ENCODE measurements around the gene ETS2.

Gene ETS2

DNA sequence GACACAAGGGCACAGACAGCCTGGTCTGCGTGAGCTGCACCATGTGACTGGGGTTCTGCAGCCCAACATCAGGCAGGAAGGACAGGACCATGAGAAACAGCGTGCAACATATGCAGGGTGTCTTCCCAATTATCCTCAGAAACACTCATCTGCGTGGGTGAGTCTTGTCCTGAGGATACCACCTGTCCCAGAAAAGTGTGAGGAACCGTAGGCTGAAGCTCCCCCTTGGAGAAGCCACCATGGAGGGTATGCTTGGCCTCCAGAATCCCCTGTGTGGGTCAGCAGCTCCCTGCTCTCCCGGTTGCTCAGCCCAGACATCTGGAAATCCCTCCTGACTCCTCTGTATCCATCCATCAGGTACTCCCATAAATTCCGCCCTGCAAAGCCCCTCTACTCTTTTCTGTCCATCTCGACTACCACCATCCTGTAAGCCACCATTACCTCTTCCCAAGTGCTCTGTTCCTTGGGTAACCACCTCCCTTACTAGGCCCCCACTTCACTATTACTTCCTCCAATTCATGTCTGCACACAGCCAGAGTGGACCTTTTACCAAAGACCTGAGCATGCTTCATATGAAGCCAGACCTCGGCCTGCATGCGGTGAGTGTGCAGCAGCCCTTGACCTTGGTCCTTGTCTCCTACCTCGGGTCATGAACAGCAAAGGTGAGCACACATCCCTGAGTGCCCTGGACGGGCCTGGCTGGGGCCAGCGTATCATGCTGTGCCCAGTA, 33.0 kb downstream of the ETS2 start:
- TF ChIP-seq, protein P1, sequence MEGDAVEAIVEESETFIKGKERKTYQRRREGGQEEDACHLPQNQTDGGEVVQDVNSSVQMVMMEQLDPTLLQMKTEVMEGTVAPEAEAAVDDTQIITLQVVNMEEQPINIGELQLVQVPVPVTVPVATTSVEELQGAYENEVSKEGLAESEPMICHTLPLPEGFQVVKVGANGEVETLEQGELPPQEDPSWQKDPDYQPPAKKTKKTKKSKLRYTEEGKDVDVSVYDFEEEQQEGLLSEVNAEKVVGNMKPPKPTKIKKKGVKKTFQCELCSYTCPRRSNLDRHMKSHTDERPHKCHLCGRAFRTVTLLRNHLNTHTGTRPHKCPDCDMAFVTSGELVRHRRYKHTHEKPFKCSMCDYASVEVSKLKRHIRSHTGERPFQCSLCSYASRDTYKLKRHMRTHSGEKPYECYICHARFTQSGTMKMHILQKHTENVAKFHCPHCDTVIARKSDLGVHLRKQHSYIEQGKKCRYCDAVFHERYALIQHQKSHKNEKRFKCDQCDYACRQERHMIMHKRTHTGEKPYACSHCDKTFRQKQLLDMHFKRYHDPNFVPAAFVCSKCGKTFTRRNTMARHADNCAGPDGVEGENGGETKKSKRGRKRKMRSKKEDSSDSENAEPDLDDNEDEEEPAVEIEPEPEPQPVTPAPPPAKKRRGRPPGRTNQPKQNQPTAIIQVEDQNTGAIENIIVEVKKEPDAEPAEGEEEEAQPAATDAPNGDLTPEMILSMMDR (conservative IDR thresholded peaks at IDR 0.05; ENCODE audit: low read length): no peak
- DNase-seq (ENCODE audit: low read depth): no peak
- no peak overlapping the region for H3K4me3 ChIP-seq (ENCODE audit: low read length)

DNA sequence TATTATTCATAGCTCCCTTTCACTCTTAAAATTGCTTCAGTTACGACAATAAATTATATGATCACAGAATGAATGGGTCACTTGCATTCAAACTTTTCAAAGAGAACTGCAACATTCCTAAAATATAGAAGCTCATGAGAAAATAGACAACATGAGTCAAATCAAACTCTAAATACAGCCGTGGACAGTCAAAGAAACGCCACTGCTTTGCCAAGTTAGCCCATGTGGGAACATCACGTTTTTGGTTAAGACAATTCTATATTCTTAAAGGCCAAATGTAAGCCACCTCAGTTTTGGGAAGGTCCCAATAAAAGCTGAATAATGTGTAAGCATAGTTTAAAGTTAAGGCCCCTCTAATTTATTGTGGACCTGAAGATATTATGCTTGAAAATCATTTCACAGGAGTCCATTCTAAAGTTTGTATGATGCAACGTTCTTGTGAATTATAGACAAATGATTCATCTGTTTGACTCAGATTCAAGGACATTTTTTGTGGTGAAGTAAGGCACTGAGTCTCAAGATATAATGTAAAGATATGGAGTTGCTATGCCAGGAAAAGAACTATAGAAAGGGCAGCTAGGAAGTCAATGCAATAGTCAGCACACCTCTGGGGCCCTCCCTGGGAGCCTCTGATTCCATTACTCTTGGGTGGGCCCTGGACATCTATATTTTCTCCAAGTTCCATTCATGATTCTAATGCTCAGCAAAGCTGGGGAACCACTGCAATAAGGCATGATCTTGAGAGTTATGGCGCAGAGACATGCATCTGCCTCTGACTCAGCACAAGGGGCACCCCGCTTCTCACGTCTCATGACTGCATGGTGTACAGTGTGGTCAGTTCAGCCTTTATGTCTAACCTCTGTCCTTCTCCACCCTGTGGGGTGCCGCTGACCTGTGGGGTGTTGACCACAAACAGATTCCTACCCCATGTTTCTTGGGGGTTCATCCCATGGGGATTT, 33.9 kb downstream of the ETS2 start:
- TF ChIP-seq, protein P1 (conservative IDR thresholded peaks at IDR 0.05; ENCODE audit: low read length): no peak
- peak; percentile 81 for DNase-seq (ENCODE audit: low read depth)
- no peak overlapping the region for H3K4me3 ChIP-seq (ENCODE audit: low read length)

DNA sequence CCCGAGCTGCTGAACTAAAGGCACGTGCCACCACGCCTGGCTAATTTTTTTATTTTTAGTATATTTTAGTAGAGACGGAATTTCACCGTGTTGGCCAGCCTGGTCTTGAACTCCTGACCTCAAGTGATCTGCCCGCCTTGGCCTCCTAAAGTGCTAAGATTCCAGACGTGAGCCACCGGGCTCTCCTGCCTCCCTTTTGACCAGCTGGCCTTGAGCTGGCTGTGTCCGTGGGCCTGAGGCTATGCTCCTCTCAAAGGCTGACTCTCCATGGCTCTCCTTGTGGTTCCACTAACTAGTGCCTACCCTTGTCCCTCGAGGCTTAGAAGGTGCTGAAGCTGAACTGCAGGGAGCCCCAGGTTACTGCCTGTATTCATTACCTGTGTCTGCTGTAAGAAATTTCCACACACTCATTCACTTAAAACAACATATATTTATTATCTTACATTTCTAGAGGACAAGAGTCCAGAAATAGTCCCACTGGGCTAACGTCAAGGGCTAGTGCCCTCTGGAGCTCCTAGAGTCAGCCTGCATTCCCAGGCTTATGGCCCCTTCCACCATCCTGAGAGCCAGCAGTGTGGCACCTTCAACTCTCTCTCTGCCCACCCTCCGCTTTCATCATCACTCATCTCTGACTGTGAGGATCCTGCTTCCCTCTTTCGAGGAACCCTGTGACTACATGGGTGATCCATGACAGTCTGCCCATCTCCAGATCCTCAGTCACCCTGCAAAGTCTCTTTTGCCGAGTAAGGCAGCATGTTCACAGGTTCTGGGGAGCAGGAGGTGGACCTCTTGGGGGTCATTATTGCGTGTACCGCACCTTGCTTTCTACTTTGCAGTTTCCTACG, 34.9 kb downstream of the ETS2 start:
- TF ChIP-seq, protein P1 (conservative IDR thresholded peaks at IDR 0.05; ENCODE audit: low read length): no peak
- no peak overlapping the region for H3K4me3 ChIP-seq (ENCODE audit: low read length)
- no peak for DNase-seq (ENCODE audit: low read depth)

DNA sequence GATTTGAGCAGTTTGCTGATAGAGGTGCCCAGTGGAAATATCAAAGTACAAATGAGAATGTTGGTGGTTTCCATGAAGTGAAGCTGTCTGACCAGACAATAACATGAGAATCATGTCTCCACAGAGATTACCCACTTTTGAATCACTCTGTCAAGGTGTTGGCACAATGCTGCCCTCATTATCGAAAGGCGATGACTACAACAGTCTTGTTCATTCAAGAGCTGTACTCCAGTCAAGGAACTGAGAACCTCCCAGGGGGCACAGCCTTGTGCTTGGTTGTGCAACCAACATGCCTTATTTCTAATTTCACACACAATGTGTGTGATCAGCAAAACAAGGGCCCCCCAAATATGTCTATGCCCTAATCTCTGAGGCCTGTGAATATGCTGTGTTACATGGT, 35.7 kb downstream of the ETS2 start:
- DNase-seq (ENCODE audit: low read depth): no peak
- no peak overlapping the region for H3K4me3 ChIP-seq (ENCODE audit: low read length)
- TF ChIP-seq, protein P1 (conservative IDR thresholded peaks at IDR 0.05; ENCODE audit: low read length): no peak

DNA sequence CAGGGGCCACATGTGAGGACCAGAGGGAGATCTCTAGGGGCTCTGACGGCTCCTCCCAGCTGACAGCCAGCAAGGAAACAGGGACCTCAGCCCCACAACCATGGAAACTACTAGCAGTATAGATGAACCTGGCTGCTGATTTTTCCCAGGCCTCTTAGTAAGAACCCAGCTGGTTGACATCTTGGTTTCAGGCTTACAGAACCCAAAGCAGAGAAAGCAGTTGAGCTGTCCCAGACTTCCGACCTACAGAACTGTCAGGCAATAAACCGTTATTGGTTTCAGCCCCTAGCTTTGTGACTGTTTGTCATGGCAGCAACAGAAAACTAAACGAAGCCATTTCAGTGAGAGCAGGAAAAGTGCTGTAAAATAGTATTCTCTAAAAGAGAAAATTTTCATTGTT, 36.4 kb downstream of the ETS2 start:
- no peak for DNase-seq (ENCODE audit: low read depth)
- H3K4me3 ChIP-seq (ENCODE audit: low read length): no peak overlapping the region
- TF ChIP-seq, protein P1 (conservative IDR thresholded peaks at IDR 0.05; ENCODE audit: low read length): no peak

DNA sequence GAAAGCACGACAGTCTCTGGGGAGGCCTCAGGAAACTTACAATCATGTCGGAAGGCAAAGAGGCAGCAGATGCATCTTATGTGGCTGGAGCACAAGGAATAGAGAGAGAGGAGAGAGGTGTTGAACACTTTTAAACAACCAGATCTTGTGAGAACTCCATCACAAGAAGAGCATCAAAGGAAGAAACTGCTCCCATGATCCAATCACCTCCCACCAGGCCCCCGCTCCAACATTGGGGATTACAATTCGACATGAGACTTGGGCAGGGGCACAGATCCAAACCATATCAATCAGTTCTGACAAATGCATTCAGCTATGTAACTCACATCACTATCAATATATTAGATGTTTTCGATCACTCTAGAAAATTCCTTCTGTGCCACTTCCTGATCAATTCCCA, 37.6 kb downstream of the ETS2 start:
- no peak for DNase-seq (ENCODE audit: low read depth)
- TF ChIP-seq, protein P1 (conservative IDR thresholded peaks at IDR 0.05; ENCODE audit: low read length): no peak
- no peak overlapping the region for H3K4me3 ChIP-seq (ENCODE audit: low read length)

All from AG10803 (cell line).